H1 (cell line): ENCODE data around the gene NOC3L. TPM values are rescaled to one million over a fixed set of nuclear protein-coding genes. Genes with fewer than 3 reads are reported as not detected.

Experiments used
- CTCF ChIA-PET: fragments of 300-600 bp; sonication (Branson Sonifier 250); formaldehyde crosslinking; loops from one replicate; lab custom pipeline; 2021; ENCODE audit not compliant: partially characterized antibody; lab: Charles Lee
- POLR2A ChIA-PET: fragments of 300-600 bp; sonication (Branson Sonifier 250); formaldehyde crosslinking; loops from one replicate; lab custom pipeline; 2021; ENCODE audit warnings: inconsistent platforms; ENCODE audit not compliant: partially characterized antibody; lab: Charles Lee
- DNase-seq, 2 experiments: peaks; one replicate each; pipeline versions ENCODE4 v3.0.0 to v3.0.0-alpha.2; 2010 to 2022; ENCODE audit warnings: low spot score in 2 of 2, low read depth in 1 of 2, mixed read lengths in 1 of 2
- FAIRE-seq: peaks from 2 replicates; lab custom pipeline; 2011; peaks lifted over from hg19 to GRCh38; lab: Jason Lieb, UNC
- H2AFZ ChIP-seq: 2 replicates; pipeline ENCODE4 v1.8.1; 2012; ENCODE audit warnings: low read length, inconsistent platforms
- H2AK5ac ChIP-seq: 2 replicates; pipeline ENCODE4 v1.6.1; 2013; ENCODE audit warnings: low read depth, low read length
- H2BK120ac ChIP-seq: replicated peaks from 2 replicates; pipeline ENCODE3; 2013; ENCODE audit warnings: low read depth, low read length, inconsistent platforms
- H2BK12ac ChIP-seq: 2 replicates; pipeline ENCODE4 v1.6.1; 2013; ENCODE audit warnings: low read depth, low read length
- H2BK15ac ChIP-seq: 2 replicates; pipeline ENCODE4 v1.6.1; 2013; ENCODE audit warnings: low read length
- H2BK20ac ChIP-seq: 2 replicates; pipeline ENCODE4 v1.6.1; 2013; ENCODE audit warnings: low read length
- H2BK5ac ChIP-seq: 2 replicates; pipeline ENCODE4 v1.6.1; 2013; ENCODE audit warnings: low read depth, low read length
- H3K14ac ChIP-seq: 2 replicates; pipeline ENCODE4 v1.6.1; 2013; ENCODE audit warnings: inconsistent platforms; ENCODE audit not compliant: insufficient read length
- H3K18ac ChIP-seq: 2 replicates; pipeline ENCODE4 v1.6.1; 2013; ENCODE audit warnings: low read length; ENCODE audit errors: extremely low read depth
- H3K23ac ChIP-seq: 2 replicates; pipeline ENCODE4 v1.6.1; 2013; ENCODE audit warnings: inconsistent platforms; ENCODE audit not compliant: insufficient read length
- H3K23me2 ChIP-seq: 2 replicates; pipeline ENCODE4 v1.6.1; 2013; ENCODE audit warnings: low read depth, low read length
- H3K27ac ChIP-seq: 2 replicates; pipeline ENCODE4 v1.6.1; 2011; ENCODE audit warnings: low read depth, low read length, inconsistent platforms
- H3K27me3 ChIP-seq, 4 experiments: replicated peaks in 1 of 4; 1 replicate in 1 of 4; 2 replicates in 3 of 4; pipeline versions ENCODE4 v1.6.1 to v1.8.1; 2011 to 2013; ENCODE audit warnings: low read length in 3 of 4, mild to moderate bottlenecking in 3 of 4, inconsistent platforms in 2 of 4, mixed read lengths in 2 of 4, moderate library complexity in 1 of 4; ENCODE audit not compliant: control insufficient read depth in 3 of 4, insufficient read depth in 3 of 4; ENCODE audit errors: extremely low read depth in 1 of 4
- H3K36me3 ChIP-seq, 4 experiments: 2 replicates each; pipeline versions ENCODE4 v1.6.1 to v1.8.1; 2011 to 2013; ENCODE audit warnings: mild to moderate bottlenecking in 4 of 4, low read length in 3 of 4, moderate library complexity in 2 of 4, control low read depth in 1 of 4, inconsistent platforms in 1 of 4; ENCODE audit not compliant: insufficient read depth in 4 of 4, control insufficient read depth in 2 of 4
- H3K4ac ChIP-seq: replicated peaks from 2 replicates; pipeline ENCODE3; 2013; ENCODE audit warnings: low read length, low read depth, mixed read lengths, inconsistent platforms; ENCODE audit not compliant: insufficient read length
- H3K4me1 ChIP-seq, 4 experiments: replicated peaks in 1 of 4; 1 replicate in 1 of 4; 2 replicates in 3 of 4; pipeline versions ENCODE4 v1.6.1 to v1.8.1; 2011 to 2013; ENCODE audit warnings: low read length in 3 of 4, inconsistent platforms in 2 of 4, mixed read lengths in 1 of 4; ENCODE audit not compliant: insufficient read depth in 4 of 4, control insufficient read depth in 3 of 4
- H3K4me2 ChIP-seq, 2 experiments: 2 replicates each; pipeline versions ENCODE4 v1.6.1 to v1.8.1; 2011 to 2013; ENCODE audit warnings: low read depth in 2 of 2, low read length in 2 of 2, control low read depth in 1 of 2, inconsistent platforms in 1 of 2, mild to moderate bottlenecking in 1 of 2; ENCODE audit not compliant: insufficient read depth in 1 of 2
- H3K4me3 ChIP-seq, 4 experiments: fragments of 200-600, 300-600 bp in 1 of 4; sonication (generic), shearing (Covaris generic), sonication (Bioruptor Twin) in 1 of 4; 2 replicates each; pipeline versions ENCODE4 v1.5.1 to v1.8.1; 2011 to 2016; ENCODE audit warnings: low read length in 4 of 4, low read depth in 3 of 4, control low read depth in 2 of 4, inconsistent platforms in 2 of 4, mild to moderate bottlenecking in 2 of 4, mixed read lengths in 1 of 4, moderate library complexity in 1 of 4; ENCODE audit not compliant: insufficient read depth in 2 of 4; ENCODE audit errors: extremely low read depth in 1 of 4
- H3K56ac ChIP-seq: replicated peaks from 2 replicates; pipeline ENCODE3; 2013; ENCODE audit warnings: low read depth, mild to moderate bottlenecking, mixed read lengths, low read length, inconsistent platforms; ENCODE audit not compliant: insufficient read length
- H3K79me1 ChIP-seq: 2 replicates; pipeline ENCODE4 v1.6.1; 2013; ENCODE audit warnings: low read depth, low read length, control low read depth
- H3K79me2 ChIP-seq, 2 experiments: 2 replicates each; pipeline versions ENCODE4 v1.6.1 to v1.8.1; 2012 to 2013; ENCODE audit warnings: low read length in 2 of 2, mild to moderate bottlenecking in 2 of 2, inconsistent platforms in 1 of 2; ENCODE audit not compliant: insufficient read depth in 2 of 2, control insufficient read depth in 1 of 2
- H3K9ac ChIP-seq, 4 experiments: replicated peaks in 1 of 4; 1 replicate in 1 of 4; 2 replicates in 3 of 4; pipeline versions ENCODE4 v1.6.1 to v1.8.1; 2011 to 2013; ENCODE audit warnings: low read depth in 3 of 4, low read length in 3 of 4, control low read depth in 2 of 4, mild to moderate bottlenecking in 2 of 4, moderate library complexity in 2 of 4, inconsistent platforms in 1 of 4; ENCODE audit errors: extremely low read depth in 1 of 4
- H3K9me3 ChIP-seq, 2 experiments: 2 replicates each; pipeline versions ENCODE4 v1.6.1 to v1.8.1; 2012 to 2013; ENCODE audit warnings: mild to moderate bottlenecking in 2 of 2, moderate library complexity in 2 of 2, control low read depth in 1 of 2, inconsistent platforms in 1 of 2, low read depth in 1 of 2, low read length in 1 of 2, mixed read lengths in 1 of 2; ENCODE audit not compliant: insufficient read depth in 2 of 2
- H4K20me1 ChIP-seq, 2 experiments: replicated peaks in 1 of 2; 2 replicates each; pipeline versions ENCODE3 to v1.8.1; 2011 to 2013; ENCODE audit warnings: inconsistent platforms in 2 of 2, low read length in 2 of 2, mild to moderate bottlenecking in 1 of 2; ENCODE audit not compliant: insufficient read depth in 2 of 2, control insufficient read depth in 1 of 2
- H4K5ac ChIP-seq: 2 replicates; pipeline ENCODE4 v1.6.1; 2013; ENCODE audit warnings: low read length, low read depth, mixed read lengths, inconsistent platforms; ENCODE audit not compliant: insufficient read length
- H4K8ac ChIP-seq: 2 replicates; pipeline ENCODE4 v1.8.0; 2013; ENCODE audit warnings: mild to moderate bottlenecking, moderate library complexity, low read length, inconsistent platforms; ENCODE audit not compliant: insufficient read depth; ENCODE audit errors: extremely low read depth
- H4K91ac ChIP-seq: replicated peaks from 2 replicates; pipeline ENCODE3; 2013; ENCODE audit warnings: low read length, mixed read lengths, inconsistent platforms; ENCODE audit not compliant: insufficient read length
- BRCA1 ChIP-seq: IDR thresholded peaks from 2 replicates; pipeline ENCODE4 v1.6.1; 2012; ENCODE audit warnings: low read depth, low read length, improper control_type of control experiment
- EZH2 ChIP-seq: fragments of 200-600 bp; sonication (generic); IDR thresholded peaks from 2 replicates; pipeline ENCODE4 v1.7.1; 2012; ENCODE audit warnings: low read depth, mild to moderate bottlenecking, moderate library complexity, low read length, inconsistent platforms; ENCODE audit not compliant: severe bottlenecking
- JUND ChIP-seq: IDR thresholded peaks from 2 replicates; pipeline ENCODE4 v1.6.1; 2011; ENCODE audit warnings: mild to moderate bottlenecking, improper control_type of control experiment, low read length
- NRF1 ChIP-seq: IDR thresholded peaks from 2 replicates; pipeline ENCODE4 v1.6.1; 2011; ENCODE audit warnings: mild to moderate bottlenecking, low read depth, low read length, improper control_type of control experiment
- SRF ChIP-seq: IDR thresholded peaks from 2 replicates; pipeline ENCODE4 v1.6.1; 2011; ENCODE audit warnings: mild to moderate bottlenecking, low read depth, low read length, moderate library complexity
- SUZ12 ChIP-seq: fragments of 200-600 bp; sonication (generic); IDR thresholded peaks from 2 replicates; pipeline ENCODE4 v1.6.1; 2012; ENCODE audit warnings: mild to moderate bottlenecking, inconsistent platforms, low read length, moderate library complexity, mixed read lengths
- TAF1 ChIP-seq: IDR thresholded peaks from 2 replicates; pipeline ENCODE4 v1.6.1; 2011; ENCODE audit warnings: mild to moderate bottlenecking, low read depth, low read length
- TEAD4 ChIP-seq: IDR thresholded peaks from 2 replicates; pipeline ENCODE4 v1.6.1; 2012; ENCODE audit warnings: low read depth, low read length, inconsistent platforms, mixed read lengths
- WGBS, 2 experiments: shearing (Covaris generic) in 1 of 2; methylation state at CpG; one replicate each; pipeline versions ENCODE4 v1.1.6 to v1.1.7; 2013 to 2015; ENCODE audit warnings: low lambda C conversion rate in 2 of 2, mixed read lengths in 2 of 2, inconsistent platforms in 1 of 2, low coverage in 1 of 2, missing lambda C conversion rate in 1 of 2; ENCODE audit not compliant: insufficient replicate concordance in 2 of 2, insufficient coverage in 1 of 2, insufficient read length in 1 of 2; ENCODE audit errors: extremely low coverage in 1 of 2, missing lambda C conversion rate in 1 of 2; 5-methylcytosine and 5-hydroxymethylcytosine counted together
- polyA plus RNA-seq, 7 experiments: library from polyadenylated mRNA; depleted of rRNA in 3 of 7; stranded (reverse) in 5 of 7; unstranded in 2 of 7; fragments of >200 nt in 5 of 7; fragments of 200-250 nt in 2 of 7; gene quantifications; 1 replicate in 5 of 7; 2 replicates in 1 of 7; 4 replicates in 1 of 7; pipeline versions ENCODE4 v1.2.1 to v1.2.3, GENCODE V29; 2011 to 2013; ENCODE audit warnings: missing spikeins in 2 of 7, mixed read lengths in 2 of 7
- total RNA-seq: library from RNA; stranded (reverse); fragmentation: NEBNext Ultra II Directional; extraction: Animal tissue kit (Norgen Biotek cat#: 25700); gene quantifications from 2 replicates; pipeline ENCODE4 v1.2.1, GENCODE V29; 2021
- TF ChIP-seq, protein P1 (sequence below), 3 experiments: IDR thresholded peaks; 1 replicate in 2 of 3; 2 replicates in 1 of 3; pipeline versions ENCODE4 v1.5.1 to v1.6.1; 2011; ENCODE audit warnings: low read length in 3 of 3, mild to moderate bottlenecking in 3 of 3, inconsistent platforms in 2 of 3, low read depth in 1 of 3, moderate library complexity in 1 of 3; ENCODE audit not compliant: insufficient read depth in 1 of 3; ENCODE audit errors: control extremely low read depth in 1 of 3

Gene NOC3L
- total and polyA plus RNA-seq, 2 of the 8 experiments (the other 6 are each of a cell fraction or from before 2014, with no cell fraction given) = 7.1 to 39.1 TPM

DNA sequence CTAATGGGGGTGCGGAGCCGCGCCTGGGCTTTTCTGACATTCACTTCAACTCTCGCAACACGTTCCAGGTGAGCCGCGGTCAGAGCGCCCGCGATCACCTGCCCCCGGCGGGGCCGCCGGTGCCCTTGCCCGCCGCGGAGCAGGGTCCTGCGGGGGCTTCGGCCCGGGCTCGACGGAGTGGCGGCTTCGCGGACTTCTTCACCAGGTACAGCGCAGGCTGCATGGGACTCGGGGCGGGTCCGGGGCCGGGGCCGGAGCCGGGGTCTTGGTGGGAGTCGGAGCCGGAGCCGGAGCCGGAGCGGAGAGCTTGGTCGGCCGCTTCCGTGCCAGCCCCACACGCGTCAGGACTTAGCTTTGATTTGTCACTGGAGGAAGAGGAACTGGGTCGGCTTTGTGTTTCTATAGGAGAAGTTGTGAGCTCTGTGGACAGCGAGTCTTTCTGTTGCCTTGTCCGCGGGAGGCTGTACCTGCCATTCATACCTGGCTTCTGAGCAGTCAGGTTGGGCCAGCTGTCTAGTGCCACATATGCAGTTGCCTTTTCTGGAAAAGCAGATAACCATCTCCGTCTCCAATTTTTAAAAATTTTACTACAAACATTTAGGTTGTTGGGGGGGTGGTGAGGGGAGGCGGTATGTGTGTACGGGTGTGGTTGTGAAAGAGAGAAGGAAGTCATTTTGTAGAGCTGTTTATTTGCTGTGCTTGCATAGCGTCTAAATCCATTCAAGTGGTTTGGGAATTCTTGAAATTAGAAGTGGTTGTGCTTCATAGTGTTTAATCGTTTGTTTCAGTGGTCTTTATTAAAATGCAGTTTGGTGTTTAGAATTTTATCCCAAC is 40.9 kb upstream of the NOC3L start:
- Histone ChIP-seq H3K79me2 (no peaks in the 10 kb centered on the region), H3K9me3 (no peaks in the 10 kb centered on the region), H4K5ac (no peak overlapping the region), H2BK20ac (no peak overlapping the region), H2BK5ac (no peak overlapping the region), H2BK15ac (no peak overlapping the region), H3K4me3 (peak overlapping the region; percentile 58 to 89 (median 66)), H3K27ac (no peak overlapping the region), H4K91ac (no peak overlapping the region), H3K18ac (no peak overlapping the region), H3K56ac (no peak overlapping the region), H3K27me3 (peaks cover 1 to 24% (median 16%) of the 10 kb centered on the region in 4 experiments), H3K4me2 (peak overlapping the region; percentile 84 to 88), H3K79me1 (no peaks in the 10 kb centered on the region), H3K4ac (no peak overlapping the region), H3K4me1 (peaks cover 0 to 4% (median under 1%) of the 10 kb centered on the region in 4 experiments; a peak in 2 of 7 replicates), H2AFZ (peak overlapping the region; percentile 20; the same call in 1 of the 2 replicates), H3K23ac (no peak overlapping the region), H2BK12ac (no peak overlapping the region), H4K8ac (no peak overlapping the region), H3K36me3 (no peaks in the 10 kb centered on the region), H2BK120ac (no peak overlapping the region), H4K20me1 (peaks cover 0 to 2% of the 10 kb centered on the region in 2 experiments), H3K9ac (peak overlapping the region in 1 of 4 experiments; percentile 83; a peak in 2 of 7 replicates), H3K14ac (no peak overlapping the region), H2AK5ac (no peak overlapping the region), H3K23me2 (peaks cover 12% of the 10 kb centered on the region)
- 3% methylated on average over 46 of the region's 51 CpGs; no CpG with 5 or more reads in 1 of the 2 experiments for WGBS, 2 experiments
- peak in 1 of 2 experiments; percentile 75 for DNase-seq
- FAIRE-seq = no peak
- ChIA-PET CTCF (interaction anchor here (0.6 to 3.4 kb wide), 5 partner anchors 36 to 79 kb away, joined by 3 to 10 read pairs (median 3); no protein-coding TSS in a partner anchor), POLR2A (interaction anchor here (1.1 kb wide), 1 partner anchor 19 kb away, joined by 3 read pairs; no protein-coding TSS in a partner anchor)
- TF ChIP-seq SUZ12 (peak; percentile 81), SRF (no peak), BRCA1 (no peak), TEAD4 (no peak), NRF1 (no peak), JUND (no peak), EZH2 (peak; percentile 79), TAF1 (no peak)
- TF ChIP-seq, protein P1, sequence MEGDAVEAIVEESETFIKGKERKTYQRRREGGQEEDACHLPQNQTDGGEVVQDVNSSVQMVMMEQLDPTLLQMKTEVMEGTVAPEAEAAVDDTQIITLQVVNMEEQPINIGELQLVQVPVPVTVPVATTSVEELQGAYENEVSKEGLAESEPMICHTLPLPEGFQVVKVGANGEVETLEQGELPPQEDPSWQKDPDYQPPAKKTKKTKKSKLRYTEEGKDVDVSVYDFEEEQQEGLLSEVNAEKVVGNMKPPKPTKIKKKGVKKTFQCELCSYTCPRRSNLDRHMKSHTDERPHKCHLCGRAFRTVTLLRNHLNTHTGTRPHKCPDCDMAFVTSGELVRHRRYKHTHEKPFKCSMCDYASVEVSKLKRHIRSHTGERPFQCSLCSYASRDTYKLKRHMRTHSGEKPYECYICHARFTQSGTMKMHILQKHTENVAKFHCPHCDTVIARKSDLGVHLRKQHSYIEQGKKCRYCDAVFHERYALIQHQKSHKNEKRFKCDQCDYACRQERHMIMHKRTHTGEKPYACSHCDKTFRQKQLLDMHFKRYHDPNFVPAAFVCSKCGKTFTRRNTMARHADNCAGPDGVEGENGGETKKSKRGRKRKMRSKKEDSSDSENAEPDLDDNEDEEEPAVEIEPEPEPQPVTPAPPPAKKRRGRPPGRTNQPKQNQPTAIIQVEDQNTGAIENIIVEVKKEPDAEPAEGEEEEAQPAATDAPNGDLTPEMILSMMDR (IDR thresholded peaks at IDR 0.05; ENCODE audit: control extremely low read depth in 1 of 3, insufficient read depth in 1 of 3, low read depth in 1 of 3, low read length in 3 of 3) = no peak
